Activated naive CD8-positive, alpha-beta T cell treated with anti-CD3 and anti-CD28 coated beads, Interleukin-2, amount 10 ng/mL, durations not matched to agents 7 days and 5 days (primary cell): ENCODE data around the gene OVCA2. TPM values are rescaled to one million over a fixed set of nuclear protein-coding genes. Genes with fewer than 3 reads are reported as not detected.
A peak's percentile ranks its signal among the peaks of the same experiment; 100 is the strongest.

Experiments
- ATAC-seq: fragments of 150-1000 bp; cut with Tn5 transposase; one replicate; pipeline ENCODE4 v1.10.0; 2021; ENCODE audit warnings: low read depth, moderate library complexity
- POLR2A ChIA-PET: fragments of 350-600 bp; sonication (Branson Sonifier 250); formaldehyde crosslinking; loops from one replicate; lab custom pipeline; 2021; ENCODE audit warnings: antibody characterized with exemption; lab: Charles Lee
- DNase-seq: peaks from one replicate; pipeline ENCODE4 v3.0.0; 2021
- H3K27ac Mint-ChIP-seq: one replicate; pipeline ENCODE4 v1.8.0; 2022; ENCODE audit warnings: mild to moderate bottlenecking, mixed read lengths
- H3K27me3 Mint-ChIP-seq: one replicate; pipeline ENCODE4 v1.8.0; 2022; ENCODE audit warnings: mild to moderate bottlenecking, moderate library complexity, mixed read lengths
- H3K36me3 Mint-ChIP-seq: one replicate; pipeline ENCODE4 v1.8.0; 2021; ENCODE audit warnings: mild to moderate bottlenecking, mixed read lengths
- H3K4me1 Mint-ChIP-seq: one replicate; pipeline ENCODE4 v1.8.0; 2021; ENCODE audit warnings: mixed read lengths
- H3K4me3 Mint-ChIP-seq: one replicate; pipeline ENCODE4 v1.8.0; 2022; ENCODE audit warnings: mild to moderate bottlenecking, moderate library complexity, mixed read lengths
- H3K9me3 Mint-ChIP-seq: one replicate; pipeline ENCODE4 v1.8.0; 2021; ENCODE audit warnings: mixed read lengths
- total RNA-seq, 2 experiments: library from RNA; stranded (reverse); gene quantifications; one replicate each; pipeline ENCODE4 v1.2.3, GENCODE V29; 2021

OVCA2 gene
- total RNA-seq, 2 experiments from 2014 or later = 32.0 to 35.5 TPM

GRCh38 chr17:2030779-2031163, 11.1 kb upstream of the OVCA2 start:
- DNase-seq (no peak), ATAC-seq (peak; percentile 23)
- POLR2A ChIA-PET = interaction anchor here (1.4 to 3.3 kb wide), 2 partner anchors 10 to 313 kb away, joined by 3 to 13 read pairs; partner anchors contain the start of gene OVCA2
- Mint-ChIP-seq H3K4me1 (peaks cover 6% of the 10 kb centered on the region), H3K9me3 (no peaks in the 10 kb centered on the region), H3K4me3 (peak overlapping the region; percentile 95), H3K27ac (peak overlapping the region; percentile 80), H3K27me3 (peaks cover 31% of the 10 kb centered on the region), H3K36me3 (no peaks in the 10 kb centered on the region)

GRCh38 chr17:2033153-2033552, 8.7 kb upstream of the OVCA2 start:
- H3K27me3 Mint-ChIP-seq = peaks cover 9% of the 10 kb centered on the region
- H3K4me1 Mint-ChIP-seq = peaks cover 5% of the 10 kb centered on the region
- no peak overlapping the region for H3K27ac Mint-ChIP-seq
- POLR2A ChIA-PET = interaction anchor here (3.3 kb wide), 1 partner anchor 8 kb away, joined by 13 read pairs; the partner anchor contains the start of gene OVCA2
- ATAC-seq = no peak
- H3K36me3 Mint-ChIP-seq = no peaks in the 10 kb centered on the region
- no peak overlapping the region for H3K4me3 Mint-ChIP-seq
- H3K9me3 Mint-ChIP-seq = no peaks in the 10 kb centered on the region
- no peak for DNase-seq

GRCh38 chr17:2034157-2034556, 7.7 kb upstream of the OVCA2 start:
- Mint-ChIP-seq H3K27me3 (no peaks in the 10 kb centered on the region), H3K27ac (no peak overlapping the region), H3K4me3 (no peak overlapping the region), H3K36me3 (no peaks in the 10 kb centered on the region), H3K9me3 (no peaks in the 10 kb centered on the region), H3K4me1 (peaks cover 5% of the 10 kb centered on the region)
- DNase-seq = no peak
- POLR2A ChIA-PET = no interaction called here
- ATAC-seq = no peak

- no peak overlapping the region for H3K4me3 Mint-ChIP-seq
- no peaks in the 10 kb centered on the region for H3K27me3 Mint-ChIP-seq
- ATAC-seq (no peak), DNase-seq (no peak)
- peaks cover 3% of the 10 kb centered on the region for H3K4me1 Mint-ChIP-seq
- no peaks in the 10 kb centered on the region for H3K36me3 Mint-ChIP-seq
- no peak overlapping the region for H3K27ac Mint-ChIP-seq
- POLR2A ChIA-PET = no interaction called here
- no peaks in the 10 kb centered on the region for H3K9me3 Mint-ChIP-seq
Observed at GRCh38 chr17:2034806-2035540, 6.8 kb upstream of the OVCA2 start.

- Mint-ChIP-seq H3K36me3 (no peaks in the 10 kb centered on the region), H3K9me3 (no peaks in the 10 kb centered on the region), H3K27me3 (no peaks in the 10 kb centered on the region), H3K27ac (no peak overlapping the region), H3K4me1 (peaks cover 2% of the 10 kb centered on the region), H3K4me3 (no peak overlapping the region)
- no peak for DNase-seq
- POLR2A ChIA-PET = no interaction called here
- ATAC-seq = no peak
Observed at GRCh38 chr17:2035541-2036488, 6.0 kb upstream of the OVCA2 start.

- POLR2A ChIA-PET = no interaction called here
- Mint-ChIP-seq H3K4me1 (no peaks in the 10 kb centered on the region), H3K27me3 (no peaks in the 10 kb centered on the region), H3K27ac (no peak overlapping the region), H3K9me3 (no peaks in the 10 kb centered on the region), H3K4me3 (no peak overlapping the region), H3K36me3 (peaks cover under 1% of the 10 kb centered on the region)
- no peak for DNase-seq
- no peak for ATAC-seq
Observed at GRCh38 chr17:2037155-2037554, 4.7 kb upstream of the OVCA2 start.

- H3K4me3 Mint-ChIP-seq = peak overlapping the region; percentile 93
- no peak for DNase-seq
Observed at GRCh38 chr17:2040219-2040827, 1.5 kb upstream of the OVCA2 start.

GRCh38 chr17:2040942-2041560, 771 bp upstream of the OVCA2 start:
- peak overlapping the region; percentile 93 for H3K4me3 Mint-ChIP-seq
- peak overlapping the region; percentile 25 for H3K27ac Mint-ChIP-seq
- ATAC-seq = no peak
- POLR2A ChIA-PET = interaction anchor here (2.3 to 3.3 kb wide), 2 partner anchors 10 to 15 kb away, joined by 6 to 13 read pairs; partner anchors contain the start of gene DPH1
- H3K4me1 Mint-ChIP-seq = peaks cover 12% of the 10 kb centered on the region
- H3K27me3 Mint-ChIP-seq = no peaks in the 10 kb centered on the region
- H3K9me3 Mint-ChIP-seq = no peaks in the 10 kb centered on the region
- no peak for DNase-seq
- H3K36me3 Mint-ChIP-seq = peaks cover 12% of the 10 kb centered on the region

More at GRCh38 chr17:2040219-2040827, 1.5 kb upstream of the OVCA2 start:
- Mint-ChIP-seq H3K27me3 (no peaks in the 10 kb centered on the region), H3K9me3 (no peaks in the 10 kb centered on the region), H3K36me3 (peaks cover 12% of the 10 kb centered on the region), H3K27ac (no peak overlapping the region), H3K4me1 (peaks cover 12% of the 10 kb centered on the region)
- POLR2A ChIA-PET = interaction anchor here (2.3 to 3.3 kb wide), 2 partner anchors 9 to 16 kb away, joined by 6 to 13 read pairs; partner anchors contain the start of gene DPH1
- no peak for ATAC-seq

GRCh38 chr17:2042390-2042847, 597 bp downstream of the OVCA2 start:
- no peaks in the 10 kb centered on the region for H3K9me3 Mint-ChIP-seq
- peak overlapping the region; percentile 93 for H3K4me3 Mint-ChIP-seq
- POLR2A ChIA-PET = interaction anchor here (1.0 to 3.3 kb wide), 2 partner anchors 11 to 218 kb away, joined by 3 to 13 read pairs; partner anchors contain the start of gene DPH1

GRCh38 chr17:2042933-2043332, 1.1 kb downstream of the OVCA2 start:
- no peak for DNase-seq
- Mint-ChIP-seq H3K4me3 (peak overlapping the region; percentile 93), H3K27me3 (peaks cover 2% of the 10 kb centered on the region), H3K9me3 (no peaks in the 10 kb centered on the region), H3K36me3 (peaks cover 12% of the 10 kb centered on the region), H3K27ac (peak overlapping the region; percentile 96), H3K4me1 (peaks cover 12% of the 10 kb centered on the region)
- POLR2A ChIA-PET = interaction anchor here (1.0 kb wide), 1 partner anchor 217 kb away, joined by 3 read pairs; no protein-coding TSS in a partner anchor
- ATAC-seq = no peak

More at GRCh38 chr17:2042390-2042847, 597 bp downstream of the OVCA2 start:
- H3K4me1 Mint-ChIP-seq = peaks cover 12% of the 10 kb centered on the region
- no peaks in the 10 kb centered on the region for H3K27me3 Mint-ChIP-seq
- H3K36me3 Mint-ChIP-seq = peaks cover 12% of the 10 kb centered on the region
- H3K27ac Mint-ChIP-seq = peak overlapping the region; percentile 96
- no peak for DNase-seq
- ATAC-seq = no peak

- ATAC-seq (no peak), DNase-seq (no peak)
- H3K36me3 Mint-ChIP-seq = peaks cover 12% of the 10 kb centered on the region
- peak overlapping the region; percentile 93 for H3K4me3 Mint-ChIP-seq
- H3K27me3 Mint-ChIP-seq = peaks cover 5% of the 10 kb centered on the region
- H3K9me3 Mint-ChIP-seq = no peaks in the 10 kb centered on the region
- H3K27ac Mint-ChIP-seq = no peak overlapping the region
- H3K4me1 Mint-ChIP-seq = peaks cover 12% of the 10 kb centered on the region
- POLR2A ChIA-PET = no interaction called here
Observed at GRCh38 chr17:2043785-2044184, 2.0 kb downstream of the OVCA2 start.

- no peak overlapping the region for H3K27ac Mint-ChIP-seq
- H3K4me1 Mint-ChIP-seq = peaks cover 15% of the 10 kb centered on the region
- H3K9me3 Mint-ChIP-seq = no peaks in the 10 kb centered on the region
- H3K36me3 Mint-ChIP-seq = peaks cover 12% of the 10 kb centered on the region
- POLR2A ChIA-PET = no interaction called here
- H3K4me3 Mint-ChIP-seq = no peak overlapping the region
- ATAC-seq (no peak), DNase-seq (no peak)
- peaks cover 5% of the 10 kb centered on the region for H3K27me3 Mint-ChIP-seq
Observed at GRCh38 chr17:2044263-2044894, 2.6 kb downstream of the OVCA2 start.
